NCI-H748 treated with DMSO at 0.1 percent for 48 hours (cell line): Measurements from ENCODE around the gene DNM2.

Experiments used
- DNase-seq: peaks from one replicate; lab custom pipeline; 2025; lab: John Stamatoyannopoulos, UW

The DNM2 gene

GRCh38 chr19:10690341-10690781 is 27.5 kb upstream of the DNM2 start:
- DNase-seq: no peak

- DNase-seq: no peak
Measured at GRCh38 chr19:10691178-10691881, 26.5 kb upstream of the DNM2 start.

- no peak for DNase-seq
Measured at GRCh38 chr19:10691883-10692282, 26.0 kb upstream of the DNM2 start.

- DNase-seq: no peak
Measured at GRCh38 chr19:10692673-10693264, 25.1 kb upstream of the DNM2 start.

- no peak for DNase-seq
Measured at GRCh38 chr19:10694706-10695307, 23.1 kb upstream of the DNM2 start.

- DNase-seq: peak; percentile 86
Measured at GRCh38 chr19:10695401-10696398, 22.2 kb upstream of the DNM2 start.

GRCh38 chr19:10699650-10700335 is 18.1 kb upstream of the DNM2 start:
- peak; percentile 15 for DNase-seq

GRCh38 chr19:10701955-10702525 is 15.8 kb upstream of the DNM2 start:
- no peak for DNase-seq

- DNase-seq: no peak
Measured at GRCh38 chr19:10706990-10707389, 10.9 kb upstream of the DNM2 start.

GRCh38 chr19:10707440-10707839 is 10.4 kb upstream of the DNM2 start:
- DNase-seq: no peak

GRCh38 chr19:10708291-10708690 is 9.6 kb upstream of the DNM2 start:
- DNase-seq: no peak

- DNase-seq: no peak
Measured at GRCh38 chr19:10712045-10712444, 5.8 kb upstream of the DNM2 start.

GRCh38 chr19:10712754-10713153 is 5.1 kb upstream of the DNM2 start:
- no peak for DNase-seq

- DNase-seq: no peak
Measured at GRCh38 chr19:10713317-10713716, 4.6 kb upstream of the DNM2 start.

- DNase-seq: no peak
Measured at GRCh38 chr19:10717054-10717355, 874 bp upstream of the DNM2 start.

- no peak for DNase-seq
Measured at GRCh38 chr19:10718205-10719196, 622 bp downstream of the DNM2 start.

GRCh38 chr19:10719466-10719961 is 1.6 kb downstream of the DNM2 start:
- no peak for DNase-seq

- no peak for DNase-seq
Measured at GRCh38 chr19:10720607-10721125, 2.8 kb downstream of the DNM2 start.

- no peak for DNase-seq
Measured at GRCh38 chr19:10723591-10723990, 5.7 kb downstream of the DNM2 start.

GRCh38 chr19:10724573-10725071 is 6.7 kb downstream of the DNM2 start:
- DNase-seq: no peak
